Measurements from ENCODE around the gene DNAI4. TPM values are rescaled to one million over a fixed set of nuclear protein-coding genes. Genes with fewer than 3 reads are reported as not detected.

DNAI4 gene, protein sequence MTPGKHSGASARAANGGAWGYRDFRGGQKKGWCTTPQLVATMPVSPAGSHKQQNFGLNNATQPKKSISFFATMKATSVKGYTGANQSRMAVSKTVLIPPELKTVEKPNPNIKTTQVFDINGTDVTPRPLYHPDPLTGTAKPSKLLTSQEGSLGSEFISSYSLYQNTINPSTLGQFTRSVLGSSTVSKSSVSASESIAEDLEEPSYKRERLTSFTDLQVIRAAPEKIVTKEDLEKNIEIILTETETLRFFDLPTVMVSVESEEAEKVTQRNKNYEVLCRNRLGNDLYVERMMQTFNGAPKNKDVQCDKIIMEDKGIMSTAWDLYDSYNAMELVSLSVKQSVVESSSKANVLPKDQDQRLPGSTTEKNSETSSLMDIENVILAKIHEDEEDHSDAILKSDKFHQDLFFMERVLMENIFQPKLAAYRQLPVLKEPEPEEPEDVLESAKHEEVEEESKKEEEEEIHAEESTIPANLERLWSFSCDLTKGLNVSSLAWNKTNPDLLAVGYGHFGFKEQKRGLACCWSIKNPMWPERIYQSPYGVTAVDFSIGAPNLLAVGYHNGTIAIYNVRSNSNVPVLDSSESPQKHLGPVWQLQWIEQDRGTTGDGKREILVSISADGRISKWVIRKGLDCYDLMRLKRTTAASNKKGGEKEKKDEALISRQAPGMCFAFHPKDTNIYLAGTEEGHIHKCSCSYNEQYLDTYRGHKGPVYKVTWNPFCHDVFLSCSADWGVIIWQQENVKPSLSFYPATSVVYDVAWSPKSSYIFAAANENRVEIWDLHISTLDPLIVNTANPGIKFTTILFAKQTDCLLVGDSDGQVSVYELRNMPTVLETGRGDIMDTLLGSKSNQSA
- 0.49 and 3.0 TPM in 2 replicates for total RNA-seq

DNA sequence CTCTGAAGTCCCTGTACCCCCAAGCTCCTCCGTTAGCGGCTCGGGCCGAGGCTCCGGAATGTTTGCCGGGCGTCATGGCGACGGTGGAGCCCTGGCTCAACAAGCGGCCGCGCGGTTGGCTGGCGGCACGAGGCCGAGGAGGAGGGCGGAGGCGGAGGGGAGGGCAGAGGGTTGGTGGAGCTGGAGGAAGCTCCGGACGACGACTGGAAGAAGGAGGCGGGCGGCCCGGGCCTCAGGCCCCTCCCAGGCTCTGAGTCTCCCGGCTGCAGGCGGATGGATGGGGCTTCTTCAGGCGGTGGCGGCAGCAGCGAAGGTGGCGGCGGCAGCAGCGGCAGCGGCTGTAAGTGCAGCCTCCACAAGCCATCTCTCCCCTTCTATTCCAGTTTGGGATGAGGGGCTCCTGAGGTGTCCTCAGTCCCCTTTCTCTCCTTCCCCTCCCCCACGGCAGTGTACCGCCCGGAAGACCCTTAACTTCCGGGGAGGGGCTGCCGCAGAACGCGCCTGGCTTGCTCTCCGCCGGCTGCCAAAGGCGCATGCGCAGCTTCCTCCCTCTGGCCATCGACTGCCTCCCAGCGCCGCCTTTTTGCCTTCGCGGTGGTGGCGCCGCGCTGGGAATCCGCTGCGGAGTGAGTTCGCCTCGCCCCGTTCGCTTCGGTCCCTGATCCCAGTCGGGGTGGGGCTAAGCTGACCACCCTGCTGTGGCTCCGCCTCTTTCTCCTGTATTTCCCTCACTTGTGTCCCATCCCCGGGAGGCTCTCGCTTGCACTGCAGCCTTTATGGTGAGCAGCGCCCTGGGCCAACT lies at the start of gene DNAI4, which contains the start of gene MIER1:
DNAI4 (minus strand) TSS at position 101 of the 802 bp plus-strand sequence; CDS start at position 76, 25 bp downstream.
MIER1 (plus strand) TSS at position 235 of the 802 bp plus-strand sequence; CDS start at position 274, 39 bp downstream.

Other genes with a start within 250 kb of the DNAI4 start
- 0.49 and 0.76 TPM in 2 replicates for gene DYNLT5, start 172.4 kb downstream of the DNAI4 start, total RNA-seq
- not detected in 2 replicates for gene INSL5, start 123.6 kb downstream of the DNAI4 start, total RNA-seq
- gene MIER1, start 134 bp upstream of the DNAI4 start, total RNA-seq, result 8.6 and 9.3 TPM in 2 replicates
- 5.1 and 7.7 TPM in 2 replicates for gene SLC35D1, start 129.3 kb upstream of the DNAI4 start, total RNA-seq
- not detected in 2 replicates for gene C1orf141, start 210.1 kb upstream of the DNAI4 start, total RNA-seq
- not detected in 2 replicates for gene IL23R, start 241.6 kb upstream of the DNAI4 start, total RNA-seq